Osteoblast (primary cell): ENCODE results near the gene IGSF8. TPM values are rescaled to one million over a fixed set of nuclear protein-coding genes. Genes with fewer than 3 reads are reported as not detected.
A peak's percentile ranks its signal among the peaks of the same experiment; 100 is the strongest.

ENCODE experiments used
- DNase-seq: peaks from one replicate; pipeline ENCODE4 v3.0.0; 2011; ENCODE audit warnings: low spot score, mixed read lengths; ENCODE audit not compliant: insufficient read length; ENCODE audit errors: missing footprints
- H2AFZ ChIP-seq: 2 replicates; pipeline ENCODE4 v1.6.0; 2011; ENCODE audit warnings: mild to moderate bottlenecking, low read length
- H3K27ac ChIP-seq: 2 replicates; pipeline ENCODE4 v1.5.1; 2011; ENCODE audit warnings: mild to moderate bottlenecking, low read depth, low read length, moderate library complexity
- H3K27me3 ChIP-seq: 2 replicates; pipeline ENCODE4 v1.6.0; 2012; ENCODE audit warnings: mild to moderate bottlenecking, control low read depth, inconsistent platforms, low read length, moderate library complexity; ENCODE audit not compliant: insufficient read depth
- H3K36me3 ChIP-seq: 2 replicates; pipeline ENCODE4 v1.5.1; 2011; ENCODE audit warnings: mild to moderate bottlenecking, low read length, control low read depth, moderate library complexity; ENCODE audit not compliant: insufficient read depth
- H3K4me1 ChIP-seq: 2 replicates; pipeline ENCODE4 v1.5.1; 2011; ENCODE audit warnings: mild to moderate bottlenecking, low read length, control low read depth, moderate library complexity; ENCODE audit not compliant: insufficient read depth
- H3K4me2 ChIP-seq: 2 replicates; pipeline ENCODE4 v1.6.0; 2011; ENCODE audit warnings: mild to moderate bottlenecking, low read length; ENCODE audit not compliant: insufficient read depth
- H3K4me3 ChIP-seq: fragments of 200-600 bp; sonication (generic); 3 replicates; pipeline ENCODE4 v1.5.1; 2012; ENCODE audit warnings: mild to moderate bottlenecking, low read length, inconsistent platforms; ENCODE audit not compliant: insufficient read depth
- H3K79me2 ChIP-seq: 2 replicates; pipeline ENCODE4 v1.6.0; 2012; ENCODE audit warnings: mild to moderate bottlenecking, low read length, control low read depth, inconsistent platforms; ENCODE audit not compliant: insufficient read depth
- H3K9me3 ChIP-seq: 2 replicates; pipeline ENCODE4 v1.5.1; 2011; ENCODE audit warnings: low read depth, low read length, control low read depth
- H4K20me1 ChIP-seq: 2 replicates; pipeline ENCODE4 v1.6.0; 2012; ENCODE audit warnings: mild to moderate bottlenecking, low read length, control low read depth; ENCODE audit not compliant: insufficient read depth
- CTCF ChIP-seq: IDR thresholded peaks from 2 replicates; pipeline ENCODE4 v1.5.1; 2011; ENCODE audit warnings: mild to moderate bottlenecking, low read depth, low read length, moderate library complexity; ENCODE audit errors: extremely low read depth
- total RNA-seq: library from RNA; depleted of rRNA; stranded (reverse); fragments of >200 nt; gene quantifications from 2 replicates; pipeline ENCODE4 v1.2.3, GENCODE V29; 2012

The IGSF8 gene
- total RNA-seq, 1 donor = 19.9 TPM

- no peak overlapping the region for H3K4me2 ChIP-seq
- H2AFZ ChIP-seq = no peak overlapping the region
- H3K4me3 ChIP-seq = no peak overlapping the region
- peak; percentile 81 for DNase-seq
- H3K9me3 ChIP-seq = no peaks in the 10 kb centered on the region
- H3K36me3 ChIP-seq = no peaks in the 10 kb centered on the region
- no peaks in the 10 kb centered on the region for H4K20me1 ChIP-seq
- H3K79me2 ChIP-seq = no peaks in the 10 kb centered on the region
- TF ChIP-seq CTCF = no peak
- H3K4me1 ChIP-seq = peaks cover 4% of the 10 kb centered on the region
- H3K27ac ChIP-seq = no peak overlapping the region
- peaks cover 62% of the 10 kb centered on the region for H3K27me3 ChIP-seq
Observed at GRCh38 chr1:160082487-160082886, 15.9 kb downstream of the IGSF8 start.

- Histone ChIP-seq H3K4me2 (peak within 1 kb of the TSS; percentile 29), H3K9me3 (no peaks in the 10 kb centered on the region), H3K4me3 (no peak within 1 kb of the TSS), H3K27ac (no peak within 1 kb of the TSS), H3K36me3 (no peaks in the 10 kb centered on the region), H4K20me1 (no peaks in the 10 kb centered on the region), H3K4me1 (peaks cover 4% of the 10 kb centered on the region), H3K79me2 (no peaks in the 10 kb centered on the region), H3K27me3 (peaks cover 62% of the 10 kb centered on the region), H2AFZ (no peak within 1 kb of the TSS)
- DNase-seq = peak; percentile 96
- no peak for TF ChIP-seq CTCF
Observed at GRCh38 chr1:160081261-160081936, 17.0 kb downstream of the IGSF8 start, which contains the start of gene KCNJ9. Gene KCNJ9, plus strand, starts transcription at chr1:160081538. Its CDS starts 2,493 bp downstream, at chr1:160084031.

- Histone ChIP-seq H3K4me1 (peaks cover 4% of the 10 kb centered on the region), H4K20me1 (no peaks in the 10 kb centered on the region), H3K27me3 (peaks cover 64% of the 10 kb centered on the region)
Observed at GRCh38 chr1:160080381-160081100, 17.9 kb downstream of the IGSF8 start.

More at GRCh38 chr1:160080381-160081100, 17.9 kb downstream of the IGSF8 start:
- H3K27ac ChIP-seq = no peak overlapping the region
- no peaks in the 10 kb centered on the region for H3K79me2 ChIP-seq
- H3K4me3 ChIP-seq = no peak overlapping the region
- no peak for TF ChIP-seq CTCF
- H2AFZ ChIP-seq = no peak overlapping the region
- H3K36me3 ChIP-seq = no peaks in the 10 kb centered on the region
- peak; percentile 74 for DNase-seq
- H3K4me2 ChIP-seq = peak overlapping the region; percentile 29
- H3K9me3 ChIP-seq = no peaks in the 10 kb centered on the region
